ENCODE results near the gene NACC2.
"Not testable (repeated sequence)": the region's sequence is repeated elsewhere in the genome, so short reads cannot be mapped to it uniquely, and the experiment has no call there.

- TF ChIP-seq CTCF (optimal IDR thresholded peaks at IDR 0.05 in 1 of 3, IDR thresholded peaks at IDR 0.05 in 1 of 3, conservative IDR thresholded peaks at IDR 0.05 in 1 of 3; ENCODE audit: extremely low read depth in 1 of 3, insufficient read depth in 2 of 3, low read length in 3 of 3); EZH2 (IDR thresholded peaks at IDR 0.05; ENCODE audit: low read length): not testable (repeated sequence)
These were observed 33.2 kb downstream of the NACC2 start for GRCh38 chr9:136061916-136062315.
